ENCODE data around the gene ORMDL3. TPM values are rescaled to one million over a fixed set of nuclear protein-coding genes. Genes with fewer than 3 reads are reported as not detected.

ORMDL3 gene
- total RNA-seq, 1 experiment from 2014 or later: 55.1 TPM

- intact Hi-C loops (cut with micrococcal nuclease; ENCODE audit: unreplicated experiment): no loop called here
Observed at GRCh38 chr17:39916918-39917317, 10.5 kb downstream of the ORMDL3 start.

GRCh38 chr17:39915559-39915958, 11.8 kb downstream of the ORMDL3 start:
- no peak for TF ChIP-seq REST (IDR thresholded peaks at IDR 0.05; ENCODE audit: insufficient read depth in 1 of 2, low read depth in 2 of 2, low read length in 1 of 2)
- TF ChIP-seq TCF7L2 (IDR thresholded peaks at IDR 0.05; ENCODE audit: low read depth, low read length): no peak
- TF ChIP-seq CTCF (IDR thresholded peaks at IDR 0.05): no peak
- TF ChIP-seq SIN3A (IDR thresholded peaks at IDR 0.05; ENCODE audit: borderline replicate concordance, insufficient read depth, low read depth, low read length): no peak
- TF ChIP-seq POLR2AphosphoS5 (IDR thresholded peaks at IDR 0.05; ENCODE audit: low read depth, low read length): no peak
- H3K4me1 ChIP-seq (ENCODE audit: control insufficient read depth, insufficient read depth, low read length): no peaks in the 10 kb centered on the region
- in situ Hi-C loops (cut with HindIII; ENCODE audit: low pct_unique_long_range_greater_than_20kb, low sequenced_read_pairs): no loop called here
- ChIA-PET CTCF (interaction anchor here (0.8 kb wide), 1 partner anchor 42 kb away, joined by 8 read pairs; no protein-coding TSS in a partner anchor), POLR2A (interaction anchor here (0.6 kb wide), 1 partner anchor 330 kb away, joined by 3 read pairs; no protein-coding TSS in a partner anchor)
- H3K36me3 ChIP-seq (ENCODE audit: control insufficient read depth, insufficient read depth, low read length): no peaks in the 10 kb centered on the region
- no peak overlapping the region for H3K4me3 ChIP-seq (ENCODE audit: low read depth in 2 of 2, low read length in 2 of 2)
- intact Hi-C loops (cut with micrococcal nuclease; ENCODE audit: unreplicated experiment): no loop called here
- no peak for DNase-seq (ENCODE audit: low read depth, low spot score)
- H3K27ac ChIP-seq (ENCODE audit: low read length): no peak overlapping the region
- BruUV-seq (replicated peaks): no TSS peak
- no peak for ATAC-seq
- no peaks in the 10 kb centered on the region for H3K27me3 ChIP-seq (ENCODE audit: control insufficient read depth, insufficient read depth, low read length)
- H3K9me3 ChIP-seq (ENCODE audit: control insufficient read depth, insufficient read depth, low read depth, low read length): no peaks in the 10 kb centered on the region

More at GRCh38 chr17:39916918-39917317, 10.5 kb downstream of the ORMDL3 start:
- H3K9me3 ChIP-seq (ENCODE audit: control insufficient read depth, insufficient read depth, low read depth, low read length): no peaks in the 10 kb centered on the region
- H3K4me1 ChIP-seq (ENCODE audit: control insufficient read depth, insufficient read depth, low read length): no peaks in the 10 kb centered on the region
- no peak overlapping the region for H3K27ac ChIP-seq (ENCODE audit: low read length)
- ChIA-PET POLR2A (no interaction called here), CTCF (interaction anchor here (0.7 kb wide), 1 partner anchor 224 kb away, joined by 3 read pairs; the partner anchor contains the start of gene CASC3)
- TF ChIP-seq REST (IDR thresholded peaks at IDR 0.05; ENCODE audit: insufficient read depth in 1 of 2, low read depth in 2 of 2, low read length in 1 of 2) (no peak), POLR2AphosphoS5 (IDR thresholded peaks at IDR 0.05; ENCODE audit: low read depth, low read length) (no peak), CTCF (IDR thresholded peaks at IDR 0.05) (no peak), TCF7L2 (IDR thresholded peaks at IDR 0.05; ENCODE audit: low read depth, low read length) (no peak), SIN3A (IDR thresholded peaks at IDR 0.05; ENCODE audit: borderline replicate concordance, insufficient read depth, low read depth, low read length) (no peak)
- in situ Hi-C loops (cut with HindIII; ENCODE audit: low pct_unique_long_range_greater_than_20kb, low sequenced_read_pairs): no loop called here
- H3K4me3 ChIP-seq (ENCODE audit: low read depth in 2 of 2, low read length in 2 of 2): no peak overlapping the region
- no peaks in the 10 kb centered on the region for H3K27me3 ChIP-seq (ENCODE audit: control insufficient read depth, insufficient read depth, low read length)
- ATAC-seq (no peak; the same call in 1 of the 2 replicates), DNase-seq (ENCODE audit: low read depth, low spot score) (no peak)
- no TSS peak for BruUV-seq (replicated peaks)
- no peaks in the 10 kb centered on the region for H3K36me3 ChIP-seq (ENCODE audit: control insufficient read depth, insufficient read depth, low read length)
